Tibial artery (tissue), 4 donors: Measurements from ENCODE around the gene DOK5.
"Not testable (repeated sequence)": the region's sequence is repeated elsewhere in the genome, so short reads cannot be mapped to it uniquely, and the experiment has no call there.

ENCODE experiments used
- DNase-seq, 2 donors: peaks; one replicate each; pipeline ENCODE4 v3.0.0-alpha.2; 2019
- H3K27ac ChIP-seq, 2 donors: fragments of 200-600 bp; sonication (generic) in 1 of 2; 1 replicate in 1 of 2; 2 replicates in 1 of 2; pipeline ENCODE4 v1.5.1; 2018 to 2019; ENCODE audit warnings: mild to moderate bottlenecking in 1 of 2
- H3K27me3 ChIP-seq, 2 donors: fragments of 200-600 bp; sonication (generic) in 1 of 2; one replicate each; pipeline versions ENCODE4 v1.5.1 to v1.6.0; 2016 to 2019
- H3K36me3 ChIP-seq, 3 donors: fragments of 200-600 bp; sonication (generic) in 2 of 3; one replicate each; pipeline ENCODE4 v1.5.1; 2016 to 2019; ENCODE audit warnings: mild to moderate bottlenecking in 2 of 3
- H3K4me1 ChIP-seq, 4 donors: fragments of 200-600 bp; sonication (generic) in 2 of 4; 1 replicate in 3 of 4; 2 replicates in 1 of 4; pipeline ENCODE4 v1.5.1; 2016 to 2019
- H3K4me3 ChIP-seq, 2 donors: fragments of 200-600 bp; sonication (generic) in 1 of 2; 1 replicate in 1 of 2; 2 replicates in 1 of 2; pipeline ENCODE4 v1.5.1; 2018 to 2019; ENCODE audit warnings: mild to moderate bottlenecking in 2 of 2
- H3K9me3 ChIP-seq, 3 donors: fragments of 200-600 bp; sonication (generic) in 1 of 3; one replicate each; pipeline ENCODE4 v1.5.1; 2016 to 2019
- CTCF ChIP-seq, 2 experiments: fragments of 200-600 bp in 1 of 2; fragments of 450-650 bp in 1 of 2; IDR thresholded peaks; one replicate each; pipeline ENCODE4 v1.5.1; 2017 to 2019; ENCODE audit warnings: antibody characterized with exemption in 2 of 2, mild to moderate bottlenecking in 1 of 2, moderate library complexity in 1 of 2
- intact Hi-C: fragments of 100-400 bp; cut with DNase I; formaldehyde crosslinking; loops from one replicate; pipeline ENCODE4 v1.15.0; 2023; ENCODE audit warnings: low total_unique reads

Gene DOK5

GRCh38 chr20:54434196-54434595 lies 41.2 kb upstream of the DOK5 start:
- Histone ChIP-seq H3K27me3 (no peaks in the 10 kb centered on the region), H3K4me3 (no peak overlapping the region), H3K27ac (no peak overlapping the region), H3K36me3 (no peaks in the 10 kb centered on the region), H3K4me1 (no peaks in the 10 kb centered on the region), H3K9me3 (no peaks in the 10 kb centered on the region)
- no peak for DNase-seq
- TF ChIP-seq CTCF (IDR thresholded peaks at IDR 0.05) = no peak
- intact Hi-C loops = no loop called here

- Histone ChIP-seq H3K4me1 (no peaks in the 10 kb centered on the region), H3K27ac (no peak overlapping the region), H3K9me3 (no peaks in the 10 kb centered on the region), H3K27me3 (no peaks in the 10 kb centered on the region), H3K4me3 (no peak overlapping the region), H3K36me3 (no peaks in the 10 kb centered on the region)
- intact Hi-C loops = no loop called here
- no peak for TF ChIP-seq CTCF (IDR thresholded peaks at IDR 0.05)
- no peak for DNase-seq
Measured at GRCh38 chr20:54435015-54435414, 40.4 kb upstream of the DOK5 start.

DNA sequence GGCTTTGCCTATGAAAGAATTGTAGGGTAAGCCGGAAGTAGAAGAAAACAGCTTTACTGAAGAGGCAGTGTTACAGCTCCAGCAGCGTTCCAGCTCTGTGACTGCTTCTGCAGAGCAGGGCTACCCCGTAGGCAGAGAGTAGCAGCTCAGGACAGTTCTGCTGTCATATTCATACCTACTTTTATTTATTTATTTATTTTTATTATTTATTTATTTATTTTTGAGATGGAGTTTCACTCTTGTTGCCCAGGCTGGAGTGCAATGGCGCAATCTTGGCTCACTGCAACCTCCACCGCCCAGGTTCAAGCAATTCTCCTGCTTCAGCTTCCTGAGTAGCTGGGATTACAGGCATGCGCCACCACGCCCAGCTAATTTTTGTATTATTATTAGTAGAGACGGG lies 39.0 kb upstream of the DOK5 start:
- H3K4me3 ChIP-seq, H3K4me1 ChIP-seq, H3K27me3 ChIP-seq, H3K9me3 ChIP-seq, H3K27ac ChIP-seq, DNase-seq, intact Hi-C loops, H3K36me3 ChIP-seq: not testable (repeated sequence)

DNA sequence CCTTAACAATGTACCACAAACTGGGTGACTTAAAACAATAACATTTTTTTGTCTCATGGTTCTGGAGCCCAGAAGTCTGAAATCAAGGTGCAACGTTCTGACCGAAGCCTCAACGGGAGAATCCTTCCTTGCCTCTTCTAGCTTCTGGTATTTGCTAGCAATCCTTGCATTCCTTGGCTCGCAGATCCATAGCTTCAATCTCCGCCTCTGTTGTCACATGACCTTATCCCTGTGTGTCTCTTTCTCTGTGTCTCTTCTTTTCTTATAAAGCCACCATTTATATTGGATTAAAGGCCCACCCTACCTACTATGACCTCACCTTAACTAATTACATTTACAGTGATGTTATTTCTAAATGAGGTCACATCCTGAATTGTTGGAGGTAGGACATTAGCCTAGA lies 37.2 kb upstream of the DOK5 start:
- Histone ChIP-seq H3K4me3 (no peak overlapping the region), H3K27me3 (no peaks in the 10 kb centered on the region), H3K4me1 (no peaks in the 10 kb centered on the region), H3K36me3 (no peaks in the 10 kb centered on the region), H3K9me3 (no peaks in the 10 kb centered on the region), H3K27ac (no peak overlapping the region)
- intact Hi-C loops = no loop called here
- no peak for DNase-seq
- TF ChIP-seq CTCF (IDR thresholded peaks at IDR 0.05) = no peak

- no peak for TF ChIP-seq CTCF (IDR thresholded peaks at IDR 0.05)
- H3K4me1 ChIP-seq = no peaks in the 10 kb centered on the region
- no peak for DNase-seq
- no peak overlapping the region for H3K4me3 ChIP-seq
- no peaks in the 10 kb centered on the region for H3K9me3 ChIP-seq
- H3K27me3 ChIP-seq = no peaks in the 10 kb centered on the region
- no peaks in the 10 kb centered on the region for H3K36me3 ChIP-seq
- H3K27ac ChIP-seq = no peak overlapping the region
- intact Hi-C loops = no loop called here
Measured at GRCh38 chr20:54450207-54450606, 25.2 kb upstream of the DOK5 start.

DNA sequence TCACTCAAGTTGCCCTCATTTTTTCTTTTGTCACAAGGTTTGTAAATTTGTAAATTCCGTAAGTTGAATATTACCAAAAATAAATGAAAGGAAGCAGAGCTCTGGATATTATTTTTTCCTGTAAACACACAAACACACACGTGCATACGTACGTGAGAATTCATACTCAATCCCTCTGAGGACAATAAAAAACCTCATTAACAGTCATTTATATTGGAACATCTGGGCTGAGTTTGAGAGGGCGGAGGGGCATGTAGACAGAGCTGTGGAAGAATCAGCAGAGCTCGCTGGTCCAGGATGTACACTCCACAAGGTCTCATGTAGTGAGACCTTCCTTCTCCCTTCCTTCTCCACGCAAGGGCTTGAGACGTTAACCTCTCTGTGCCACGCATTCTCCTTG lies 24.2 kb upstream of the DOK5 start:
- no peak for DNase-seq
- intact Hi-C loops = no loop called here
- no peak for TF ChIP-seq CTCF (IDR thresholded peaks at IDR 0.05)

More for the DNA sequence above, 24.2 kb upstream of the DOK5 start:
- H3K27ac ChIP-seq = no peak overlapping the region
- no peak overlapping the region for H3K4me3 ChIP-seq
- H3K36me3 ChIP-seq = no peaks in the 10 kb centered on the region
- H3K27me3 ChIP-seq = no peaks in the 10 kb centered on the region
- H3K9me3 ChIP-seq = no peaks in the 10 kb centered on the region
- no peaks in the 10 kb centered on the region for H3K4me1 ChIP-seq
